Fibroblast of lung (primary cell): ENCODE data around the gene PIAS4. TPM values are rescaled to one million over a fixed set of nuclear protein-coding genes. Genes with fewer than 3 reads are reported as not detected.

Source experiments
- DNase-seq, 2 donors: peaks; one replicate each; pipeline versions ENCODE4 v3.0.0 to v3.0.0-alpha.2; 2010; ENCODE audit warnings: low read depth in 2 of 2
- H2AFZ ChIP-seq: 2 replicates; pipeline ENCODE4 v1.5.1; 2012; ENCODE audit warnings: low read length, control low read depth, inconsistent platforms
- H3K27ac ChIP-seq: 2 replicates; pipeline ENCODE4 v1.5.1; 2011; ENCODE audit warnings: low read length, control low read depth; ENCODE audit not compliant: insufficient read depth
- H3K27me3 ChIP-seq: 2 replicates; pipeline ENCODE4 v1.5.1; 2011; ENCODE audit warnings: mild to moderate bottlenecking, low read length; ENCODE audit not compliant: control insufficient read depth, insufficient read depth
- H3K36me3 ChIP-seq: 2 replicates; pipeline ENCODE4 v1.5.1; 2011; ENCODE audit warnings: low read length; ENCODE audit not compliant: control insufficient read depth, insufficient read depth
- H3K4me1 ChIP-seq: 2 replicates; pipeline ENCODE4 v1.5.1; 2011; ENCODE audit warnings: low read length; ENCODE audit not compliant: control insufficient read depth, insufficient read depth; ENCODE audit errors: extremely low read depth
- H3K4me2 ChIP-seq: 2 replicates; pipeline ENCODE4 v1.5.1; 2011; ENCODE audit warnings: low read length, control low read depth; ENCODE audit not compliant: insufficient read depth; ENCODE audit errors: extremely low read depth
- H3K4me3 ChIP-seq, 4 experiments: fragments of 200-600 bp in 1 of 4; sonication (generic) in 1 of 4; replicated peaks in 1 of 4; 2 replicates each; pipeline ENCODE4 v1.5.1; 2011 to 2016; ENCODE audit warnings: low read length in 4 of 4, low read depth in 3 of 4, mild to moderate bottlenecking in 3 of 4, control low read depth in 2 of 4, inconsistent platforms in 1 of 4, mixed read lengths in 1 of 4; ENCODE audit not compliant: insufficient read depth in 1 of 4; ENCODE audit errors: control extremely low read depth in 1 of 4
- H3K79me2 ChIP-seq: 2 replicates; pipeline ENCODE4 v1.5.1; 2012; ENCODE audit warnings: mild to moderate bottlenecking, low read length, inconsistent platforms; ENCODE audit not compliant: control insufficient read depth, insufficient read depth
- H3K9ac ChIP-seq: 2 replicates; pipeline ENCODE4 v1.5.1; 2011; ENCODE audit warnings: mild to moderate bottlenecking, low read length, control low read depth; ENCODE audit not compliant: insufficient read depth
- H3K9me3 ChIP-seq: 2 replicates; pipeline ENCODE4 v1.5.1; 2012; ENCODE audit warnings: low read depth, low read length; ENCODE audit not compliant: control insufficient read depth, insufficient read depth
- H4K20me1 ChIP-seq: 2 replicates; pipeline ENCODE4 v1.5.1; 2011; ENCODE audit warnings: low read length; ENCODE audit not compliant: control insufficient read depth, insufficient read depth; ENCODE audit errors: extremely low read depth
- CTCF ChIP-seq, 2 donors: IDR thresholded peaks in 1 of 2; conservative IDR thresholded peaks in 1 of 2; 1 replicate in 1 of 2; 2 replicates in 1 of 2; pipeline ENCODE4 v1.5.1; 2011 to 2012; ENCODE audit warnings: low read length in 2 of 2, control low read depth in 1 of 2, inconsistent platforms in 1 of 2, low read depth in 1 of 2, mild to moderate bottlenecking in 1 of 2
- EZH2 ChIP-seq: IDR thresholded peaks from 2 replicates; pipeline ENCODE4 v1.5.1; 2012; ENCODE audit warnings: low read length, control low read depth, mild to moderate bottlenecking; ENCODE audit errors: missing control alignments
- polyA plus RNA-seq, 2 donors: library from polyadenylated mRNA; depleted of rRNA in 1 of 2; stranded (reverse) in 1 of 2; unstranded in 1 of 2; fragments of >200 nt; gene quantifications; 2 replicates each; pipeline ENCODE4 v1.2.1, GENCODE V29; 2011 to 2012; ENCODE audit warnings: missing spikeins in 1 of 2
- total RNA-seq: library from RNA; depleted of rRNA; stranded (reverse); fragments of >200 nt; gene quantifications from 2 replicates; pipeline ENCODE4 v1.2.1, GENCODE V29; 2014

The PIAS4 gene
- total and polyA plus RNA-seq, 2 donors (not counting 1 experiment from before 2014, with no cell fraction given): 6.6 to 14.9 TPM

GRCh38 chr19:4065430-4066175 lies 58.1 kb downstream of the PIAS4 start:
- no peaks in the 10 kb centered on the region for H4K20me1 ChIP-seq
- no peak overlapping the region for H3K27ac ChIP-seq
- no peak overlapping the region for H3K4me2 ChIP-seq
- H2AFZ ChIP-seq: no peak overlapping the region
- H3K27me3 ChIP-seq: no peaks in the 10 kb centered on the region
- TF ChIP-seq EZH2 (no peak), CTCF (conservative IDR thresholded peaks at IDR 0.05 in 1 of 2, IDR thresholded peaks at IDR 0.05 in 1 of 2; ENCODE audit: low read depth in 1 of 2, low read length in 2 of 2) (no peak)
- peak overlapping the region in 2 of 4 experiments; percentile 55 to 76 for H3K4me3 ChIP-seq
- peaks cover 45% of the 10 kb centered on the region for H3K79me2 ChIP-seq
- DNase-seq: peak; percentile 97 to 98
- H3K36me3 ChIP-seq: peaks cover 7% of the 10 kb centered on the region
- peak overlapping the region; percentile 85 for H3K9ac ChIP-seq
- peaks cover 30% of the 10 kb centered on the region for H3K4me1 ChIP-seq
- H3K9me3 ChIP-seq: no peaks in the 10 kb centered on the region

- Histone ChIP-seq H3K36me3 (peaks cover 7% of the 10 kb centered on the region), H3K27me3 (no peaks in the 10 kb centered on the region), H4K20me1 (no peaks in the 10 kb centered on the region), H3K79me2 (peaks cover 39% of the 10 kb centered on the region), H3K4me1 (peaks cover 26% of the 10 kb centered on the region), H3K9me3 (no peaks in the 10 kb centered on the region), H3K4me3 (peak overlapping the region; percentile 55 to 84 (median 69)), H2AFZ (no peak overlapping the region), H3K9ac (peak overlapping the region; percentile 77), H3K27ac (peak overlapping the region; percentile 14), H3K4me2 (peak overlapping the region; percentile 44)
- DNase-seq: no peak
- TF ChIP-seq EZH2 (no peak), CTCF (conservative IDR thresholded peaks at IDR 0.05 in 1 of 2, IDR thresholded peaks at IDR 0.05 in 1 of 2; ENCODE audit: low read depth in 1 of 2, low read length in 2 of 2) (no peak)
These were observed 58.7 kb downstream of the PIAS4 start for GRCh38 chr19:4066176-4066606.

GRCh38 chr19:4066682-4067395 lies 59.3 kb downstream of the PIAS4 start, which contains the start of gene ZBTB7A:
Gene ZBTB7A, minus strand, starts transcription at chr19:4066899. Its CDS starts 11,667 bp downstream, at chr19:4055232.
- Histone ChIP-seq H3K27ac (peak within 1 kb of the TSS; percentile 14), H3K9me3 (no peaks in the 10 kb centered on the region), H3K4me1 (peaks cover 20% of the 10 kb centered on the region), H4K20me1 (no peaks in the 10 kb centered on the region), H3K36me3 (peaks cover 5% of the 10 kb centered on the region), H3K9ac (peak within 1 kb of the TSS; percentile 77), H3K79me2 (peaks cover 33% of the 10 kb centered on the region), H2AFZ (no peak within 1 kb of the TSS), H3K4me3 (peak within 1 kb of the TSS; percentile 55 to 84 (median 69)), H3K4me2 (peak within 1 kb of the TSS; percentile 51), H3K27me3 (no peaks in the 10 kb centered on the region)
- TF ChIP-seq CTCF (conservative IDR thresholded peaks at IDR 0.05 in 1 of 2, IDR thresholded peaks at IDR 0.05 in 1 of 2; ENCODE audit: low read depth in 1 of 2, low read length in 2 of 2) (no peak), EZH2 (no peak)
- DNase-seq: peak; percentile 61 to 76
